Stimulated activated CD8-positive, alpha-beta memory T cell treated with anti-CD3 and anti-CD28 coated beads, Interleukin-15, amount 100 ng/mL, for 1 hour (primary cell): ENCODE measurements around the gene MAPT.
A peak's percentile ranks its signal among the peaks of the same experiment; 100 is the strongest.

Experiments
- DNase-seq: peaks from one replicate; pipeline ENCODE4 v3.0.0-alpha.2; 2020; ENCODE audit warnings: low read depth

The MAPT gene

GRCh38 chr17:45894022-45894784 lies at the start of gene MAPT:
MAPT (plus strand) TSS chr17:45894554; CDS start chr17:45962338, 67,784 bp downstream.
- DNase-seq: peak; percentile 49

- DNase-seq: no peak
Measured at GRCh38 chr17:45844695-45845375, 49.5 kb upstream of the MAPT start, which contains the start of gene SPPL2C. SPPL2C (plus strand) TSS chr17:45844881; CDS start chr17:45844907, 26 bp downstream.

- no peak for DNase-seq
Measured at GRCh38 chr17:45845376-45846185, 48.8 kb upstream of the MAPT start.

DNA sequence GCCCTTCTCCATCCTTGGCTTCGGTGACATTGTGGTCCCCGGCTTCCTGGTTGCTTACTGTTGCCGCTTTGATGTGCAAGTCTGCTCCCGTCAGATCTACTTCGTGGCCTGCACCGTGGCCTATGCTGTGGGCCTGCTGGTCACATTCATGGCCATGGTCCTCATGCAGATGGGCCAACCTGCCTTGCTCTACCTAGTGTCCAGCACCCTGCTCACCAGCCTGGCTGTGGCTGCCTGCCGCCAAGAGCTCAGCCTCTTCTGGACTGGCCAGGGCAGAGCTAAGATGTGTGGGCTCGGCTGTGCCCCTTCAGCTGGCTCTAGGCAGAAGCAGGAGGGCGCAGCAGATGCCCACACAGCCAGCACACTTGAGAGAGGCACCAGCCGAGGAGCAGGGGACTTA lies 48.1 kb upstream of the MAPT start:
- no peak for DNase-seq

- no peak for DNase-seq
Measured at GRCh38 chr17:45846646-45847045, 47.7 kb upstream of the MAPT start.

- DNase-seq: no peak
Measured at GRCh38 chr17:45847101-45847500, 47.3 kb upstream of the MAPT start.

DNA sequence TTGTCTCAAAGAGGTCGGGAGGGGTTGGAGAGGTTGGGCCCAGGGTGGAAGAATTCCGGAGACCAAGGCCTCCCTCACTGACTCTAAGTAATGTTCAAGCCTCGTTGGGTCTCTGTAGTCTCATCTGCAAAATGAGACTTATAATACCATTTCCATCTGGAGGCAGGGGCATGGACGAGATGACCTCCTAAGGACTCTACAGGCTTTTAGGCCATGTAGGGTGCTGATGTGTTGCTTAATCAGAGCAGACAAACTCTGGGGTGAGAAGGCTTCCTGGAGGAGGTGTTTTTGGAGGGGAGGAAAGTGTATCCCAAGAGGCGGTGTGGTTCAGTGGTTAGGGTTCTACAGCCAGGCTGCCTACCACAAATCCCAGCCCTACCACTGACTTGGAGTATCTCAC lies 46.6 kb upstream of the MAPT start:
- no peak for DNase-seq

GRCh38 chr17:45848405-45848804 lies 45.9 kb upstream of the MAPT start:
- DNase-seq: no peak

- no peak for DNase-seq
Measured at GRCh38 chr17:45848868-45849535, 45.4 kb upstream of the MAPT start.

DNA sequence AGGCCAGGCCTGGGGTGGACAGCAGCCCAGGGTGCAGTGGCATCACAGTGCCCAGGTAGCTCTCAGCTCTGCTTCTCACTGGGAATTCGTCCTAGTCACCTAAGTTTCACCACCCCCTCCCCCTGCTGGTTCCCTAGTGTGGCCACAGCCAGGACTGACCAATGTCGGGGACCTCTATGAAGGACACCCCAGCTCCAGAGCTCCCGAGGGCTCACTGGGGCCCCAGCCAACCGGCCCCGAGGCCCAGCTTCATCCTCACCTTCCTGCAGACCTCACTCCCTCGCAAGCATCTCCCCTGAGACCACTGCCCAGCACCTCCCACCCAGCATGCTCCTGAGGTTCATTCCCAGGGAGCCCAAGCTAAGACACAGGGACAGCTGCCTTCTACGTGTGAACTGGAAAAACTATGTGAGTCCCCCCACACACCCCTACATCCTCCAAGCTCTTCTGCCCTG lies 44.8 kb upstream of the MAPT start:
- no peak for DNase-seq

DNA sequence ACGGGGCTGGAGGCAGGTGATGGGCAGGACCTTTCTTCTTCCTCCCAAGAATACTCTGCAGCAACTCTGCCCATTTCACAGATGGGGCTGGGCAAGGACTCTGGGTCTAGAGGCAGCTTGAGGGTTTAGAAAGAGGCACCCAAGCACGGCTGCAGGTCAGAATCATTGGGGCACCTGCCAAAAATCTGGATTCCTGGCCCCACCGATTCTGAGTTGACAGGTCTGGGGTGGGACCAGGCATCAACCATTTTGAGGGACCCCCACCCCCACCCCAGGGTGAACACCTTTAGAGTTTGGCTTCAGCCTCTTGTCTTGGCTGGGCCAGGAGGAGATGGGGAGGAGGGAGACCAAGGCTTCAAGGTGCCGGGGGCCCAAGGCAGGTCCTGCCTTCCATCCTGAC lies 44.3 kb upstream of the MAPT start:
- DNase-seq: no peak

DNA sequence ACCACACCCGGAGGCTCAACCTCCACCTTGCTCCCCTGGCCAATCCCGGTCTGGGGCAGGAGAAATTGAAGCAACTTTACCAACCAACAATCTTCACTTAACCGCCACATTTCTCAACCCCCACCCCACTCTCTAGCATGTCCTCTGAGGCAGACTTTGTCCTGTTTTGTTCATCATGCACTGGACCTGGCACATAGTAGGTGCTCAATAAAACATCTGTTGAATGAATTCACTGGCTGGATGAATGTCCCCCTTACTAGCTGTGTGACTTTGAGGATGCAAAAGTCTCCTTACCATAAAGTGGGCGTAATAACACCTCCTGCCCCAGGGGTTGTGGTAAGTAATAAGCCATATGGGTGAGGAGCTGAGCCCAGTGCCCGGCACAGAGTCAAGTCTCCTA lies 43.9 kb upstream of the MAPT start:
- DNase-seq: no peak

- no peak for DNase-seq
Measured at GRCh38 chr17:45851022-45851421, 43.3 kb upstream of the MAPT start.

DNA sequence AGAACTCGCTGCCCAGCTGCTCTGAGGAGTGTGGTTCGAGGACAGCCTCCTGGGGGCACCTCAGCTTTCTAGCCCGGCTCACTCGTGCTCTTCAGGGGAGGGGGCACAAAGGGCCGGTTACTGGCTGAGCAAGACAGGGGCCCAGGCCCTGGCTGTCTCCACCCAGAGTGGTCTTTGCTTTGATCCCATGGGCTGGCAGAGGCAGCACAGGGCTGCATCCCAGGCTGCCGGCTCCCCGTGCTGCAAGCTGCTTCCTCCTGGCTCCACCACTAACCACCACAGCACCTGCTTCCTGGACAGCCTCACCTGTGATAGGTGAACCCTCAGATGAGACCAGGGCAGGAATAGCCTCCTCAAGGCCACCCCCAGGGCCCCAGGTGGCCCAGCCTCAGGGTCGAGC lies 42.9 kb upstream of the MAPT start:
- no peak for DNase-seq

- DNase-seq: no peak
Measured at GRCh38 chr17:45851873-45852272, 42.5 kb upstream of the MAPT start.

DNA sequence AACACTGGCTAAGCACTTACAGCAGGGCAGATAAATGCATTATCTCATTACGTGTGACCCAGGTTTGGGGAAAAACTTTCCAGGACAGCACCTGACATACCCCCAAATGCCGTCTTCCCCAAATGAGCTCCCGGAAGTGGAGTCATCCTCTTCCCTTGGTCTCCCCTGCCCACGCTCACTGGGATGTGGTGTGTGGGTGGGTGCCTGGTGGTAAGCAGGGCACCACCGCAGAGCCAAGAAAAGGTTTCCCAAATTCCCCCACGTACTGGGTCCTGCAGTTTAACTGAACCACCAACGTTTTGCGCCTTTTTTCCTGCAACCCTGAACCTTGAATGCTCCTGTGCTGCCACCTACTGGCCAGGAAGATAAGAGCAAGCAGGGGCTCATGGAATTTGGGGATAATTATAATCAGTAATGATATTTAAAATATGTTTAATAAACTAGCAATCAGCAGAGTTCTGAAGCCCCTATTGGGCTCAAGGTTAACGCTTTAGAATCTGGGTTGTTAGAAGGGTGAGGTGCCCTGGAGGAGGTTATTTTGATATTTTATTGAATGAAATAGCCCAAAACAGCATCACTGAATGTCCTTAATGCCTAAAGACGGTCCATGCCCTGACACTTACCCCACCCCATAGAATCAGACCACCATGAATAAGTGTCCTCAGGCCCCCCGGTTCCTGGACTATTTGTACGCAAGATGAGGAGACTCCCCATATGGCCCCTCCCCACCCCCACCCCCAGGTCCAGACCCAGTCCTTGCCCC lies 41.6 kb upstream of the MAPT start:
- DNase-seq: peak; percentile 42

GRCh38 chr17:45854209-45854608 lies 40.1 kb upstream of the MAPT start:
- no peak for DNase-seq

- no peak for DNase-seq
Measured at GRCh38 chr17:45855691-45856336, 38.5 kb upstream of the MAPT start.

DNA sequence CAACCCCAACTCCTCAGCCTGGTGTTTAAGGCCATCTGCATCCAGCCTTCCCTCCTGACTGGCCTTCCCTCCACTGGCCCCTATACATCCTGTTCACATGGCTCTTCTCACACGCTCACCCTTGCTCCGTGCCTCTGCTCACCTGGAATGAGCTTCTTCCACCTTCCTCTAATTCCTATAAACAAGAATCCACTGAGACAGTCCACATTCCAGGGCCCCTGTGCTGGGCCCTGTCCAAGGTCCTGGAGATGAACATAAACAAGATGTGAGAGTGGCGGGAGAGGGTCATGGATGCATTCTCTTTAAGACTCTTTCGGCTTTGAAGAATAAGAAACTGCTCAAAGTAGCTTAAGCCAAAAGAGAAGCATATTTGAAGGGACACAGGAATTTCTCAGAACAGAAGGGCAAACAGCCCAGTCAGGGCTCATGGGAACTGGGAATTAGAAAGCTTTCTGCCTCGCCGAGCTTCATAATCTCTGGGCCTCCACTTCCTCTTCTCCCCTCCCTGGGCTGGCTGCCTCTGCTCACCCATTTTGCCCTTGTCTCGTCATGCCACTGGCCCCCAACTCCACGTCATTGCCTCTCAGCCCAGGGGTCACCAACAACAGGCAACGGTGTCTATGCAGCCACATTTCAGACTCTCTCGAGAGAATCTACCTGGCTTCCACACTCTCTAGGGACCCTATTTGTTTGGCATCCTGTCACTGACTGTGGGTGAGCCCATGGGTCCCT lies 36.2 kb upstream of the MAPT start:
- no peak for DNase-seq

- DNase-seq: no peak
Measured at GRCh38 chr17:45861165-45861564, 33.2 kb upstream of the MAPT start.
